OCI-LY3 (cell line): Measurements from ENCODE around the gene NTNG2.
"Not testable (repeated sequence)": the region's sequence is repeated elsewhere in the genome, so short reads cannot be mapped to it uniquely, and the experiment has no call there.

Experiments used
- CTCF ChIP-seq: fragments of 200-600, 300-600 bp; sonication (generic); IDR thresholded peaks from 2 replicates; pipeline ENCODE4 v1.5.1; 2014; ENCODE audit warnings: antibody characterized with exemption, low read length, low read depth
- EZH2phosphoT487 ChIP-seq: fragments of 200-600 bp; shearing (Covaris generic); IDR thresholded peaks from 2 replicates; pipeline ENCODE4 v1.6.1; 2018; ENCODE audit warnings: antibody characterized with exemption, mixed run types, low read depth

- not testable (repeated sequence) for TF ChIP-seq CTCF, EZH2phosphoT487
These were observed 108.1 kb downstream of the NTNG2 start for GRCh38 chr9:132269704-132270516.
